Mesendoderm (in vitro differentiated cells): ENCODE measurements around the gene SOAT2.

Source experiments
- DNase-seq: peaks from one replicate; pipeline ENCODE4 v3.0.0; 2013
- H2AK5ac ChIP-seq: 2 replicates; pipeline ENCODE4 v1.6.1; 2013; ENCODE audit warnings: low read length, inconsistent platforms
- H2BK120ac ChIP-seq: 2 replicates; pipeline ENCODE4 v1.6.1; 2013; ENCODE audit warnings: low read depth, mild to moderate bottlenecking, low read length, moderate library complexity, mixed read lengths
- H2BK15ac ChIP-seq: replicated peaks from 2 replicates; pipeline ENCODE4 v1.6.1; 2013; ENCODE audit warnings: low read depth, mild to moderate bottlenecking, moderate library complexity
- H2BK5ac ChIP-seq: 2 replicates; pipeline ENCODE4 v1.6.1; 2013; ENCODE audit warnings: low read length, inconsistent platforms
- H3K18ac ChIP-seq: 2 replicates; pipeline ENCODE4 v1.6.1; 2013; ENCODE audit warnings: mild to moderate bottlenecking, low read length, mixed read lengths
- H3K23ac ChIP-seq: one replicate; pipeline ENCODE4 v1.6.1; 2013; ENCODE audit warnings: low read length
- H3K27ac ChIP-seq: 2 replicates; pipeline ENCODE4 v1.5.1; 2013; ENCODE audit warnings: low read depth, mild to moderate bottlenecking, inconsistent platforms, low read length, moderate library complexity
- H3K27me3 ChIP-seq: 2 replicates; pipeline ENCODE4 v1.6.1; 2013; ENCODE audit warnings: low read length, control low read depth, mild to moderate bottlenecking, inconsistent platforms; ENCODE audit not compliant: insufficient read depth, poor library complexity
- H3K36me3 ChIP-seq: 2 replicates; pipeline ENCODE4 v1.6.1; 2013; ENCODE audit warnings: low read length, inconsistent platforms; ENCODE audit not compliant: control insufficient read depth, insufficient read depth
- H3K4ac ChIP-seq: one replicate; pipeline ENCODE4 v1.6.1; 2013; ENCODE audit warnings: low read depth, mild to moderate bottlenecking, low read length, moderate library complexity
- H3K4me1 ChIP-seq: 2 replicates; pipeline ENCODE4 v1.6.1; 2013; ENCODE audit warnings: low read depth, low read length, inconsistent platforms; ENCODE audit not compliant: control insufficient read depth
- H3K4me2 ChIP-seq: 2 replicates; pipeline ENCODE4 v1.6.1; 2013; ENCODE audit warnings: low read length
- H3K4me3 ChIP-seq: 2 replicates; pipeline ENCODE4 v1.5.1; 2013; ENCODE audit warnings: mild to moderate bottlenecking, low read length
- H3K56ac ChIP-seq: one replicate; pipeline ENCODE4 v1.6.1; 2013; ENCODE audit warnings: low read length
- H3K79me1 ChIP-seq: 2 replicates; pipeline ENCODE4 v1.6.1; 2013; ENCODE audit warnings: low read length, inconsistent platforms
- H3K79me2 ChIP-seq: 2 replicates; pipeline ENCODE4 v1.6.1; 2013; ENCODE audit warnings: mild to moderate bottlenecking, low read length; ENCODE audit not compliant: control insufficient read depth, insufficient read depth
- H3K9ac ChIP-seq: 2 replicates; pipeline ENCODE4 v1.6.1; 2013; ENCODE audit warnings: low read length, inconsistent platforms
- H4K5ac ChIP-seq: one replicate; pipeline ENCODE4 v1.6.1; 2013; ENCODE audit warnings: low read length
- H4K8ac ChIP-seq: one replicate; pipeline ENCODE4 v1.6.1; 2013; ENCODE audit warnings: low read depth, mild to moderate bottlenecking, control low read depth, low read length, moderate library complexity
- WGBS: extraction: QIAGEN DNeasy Blood & Tissue Kit; methylation state at CpG from one replicate; pipeline ENCODE4 v1.1.7; 2013; ENCODE audit warnings: low lambda C conversion rate, missing lambda C conversion rate; ENCODE audit not compliant: insufficient coverage; ENCODE audit errors: extremely low coverage; 5-methylcytosine and 5-hydroxymethylcytosine counted together

SOAT2 gene

DNA sequence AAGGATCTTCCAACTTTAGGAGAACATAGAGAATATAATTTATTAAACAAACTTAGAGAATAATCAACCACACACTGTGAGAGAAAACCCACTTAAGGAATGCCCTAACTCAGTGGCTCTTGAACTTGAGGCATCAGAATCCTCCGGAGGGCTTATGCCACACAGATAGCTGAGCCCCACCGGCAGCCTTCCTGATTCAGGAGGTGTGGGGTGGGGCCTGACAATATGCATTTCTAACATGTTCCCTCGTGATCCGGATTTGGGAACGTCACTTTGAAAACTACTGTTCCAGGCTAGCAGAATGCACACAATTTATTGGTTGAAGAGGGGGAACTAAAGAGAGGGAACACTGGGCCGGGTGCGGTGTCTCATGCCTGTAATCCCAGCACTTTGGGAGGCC is 2.0 kb upstream of the SOAT2 start:
- H3K4me2 ChIP-seq, result no peak overlapping the region
- H3K4me3 ChIP-seq, result no peak overlapping the region
- H3K18ac ChIP-seq, result no peak overlapping the region
- no peak overlapping the region for H3K27ac ChIP-seq
- H3K23ac ChIP-seq, result no peak overlapping the region
- no peak overlapping the region for H3K9ac ChIP-seq
- no peak overlapping the region for H2BK5ac ChIP-seq
- no peaks in the 10 kb centered on the region for H3K27me3 ChIP-seq
- no peaks in the 10 kb centered on the region for H3K36me3 ChIP-seq
- H3K79me1 ChIP-seq, result no peaks in the 10 kb centered on the region
- H2BK120ac ChIP-seq, result no peak overlapping the region
- no peak overlapping the region for H4K5ac ChIP-seq
- H2BK15ac ChIP-seq, result no peak overlapping the region
- H3K4me1 ChIP-seq, result peaks cover 10% of the 10 kb centered on the region
- H3K79me2 ChIP-seq, result no peaks in the 10 kb centered on the region
- no peak overlapping the region for H4K8ac ChIP-seq
- no peak for DNase-seq
- H2AK5ac ChIP-seq, result no peak overlapping the region
- no peak overlapping the region for H3K56ac ChIP-seq
- H3K4ac ChIP-seq, result no peak overlapping the region
- no CpG with 5 or more reads among the region's 7 CpGs for WGBS

GRCh38 chr12:53101931-53102781 is 1.1 kb upstream of the SOAT2 start:
- H2BK120ac ChIP-seq, result no peak overlapping the region
- no CpG with 5 or more reads among the region's 12 CpGs for WGBS
- H3K4me1 ChIP-seq, result peaks cover 10% of the 10 kb centered on the region
- no peak overlapping the region for H4K8ac ChIP-seq
- no peak overlapping the region for H3K4ac ChIP-seq
- DNase-seq, result no peak
- H3K4me3 ChIP-seq, result no peak overlapping the region
- no peak overlapping the region for H3K23ac ChIP-seq
- H3K36me3 ChIP-seq, result no peaks in the 10 kb centered on the region
- H3K79me1 ChIP-seq, result no peaks in the 10 kb centered on the region
- no peak overlapping the region for H3K4me2 ChIP-seq
- no peak overlapping the region for H4K5ac ChIP-seq
- H3K27ac ChIP-seq, result no peak overlapping the region
- no peak overlapping the region for H3K56ac ChIP-seq
- H3K9ac ChIP-seq, result no peak overlapping the region
- H3K27me3 ChIP-seq, result no peaks in the 10 kb centered on the region
- H2BK5ac ChIP-seq, result no peak overlapping the region
- H2AK5ac ChIP-seq, result no peak overlapping the region
- no peaks in the 10 kb centered on the region for H3K79me2 ChIP-seq
- H2BK15ac ChIP-seq, result no peak overlapping the region
- no peak overlapping the region for H3K18ac ChIP-seq

DNA sequence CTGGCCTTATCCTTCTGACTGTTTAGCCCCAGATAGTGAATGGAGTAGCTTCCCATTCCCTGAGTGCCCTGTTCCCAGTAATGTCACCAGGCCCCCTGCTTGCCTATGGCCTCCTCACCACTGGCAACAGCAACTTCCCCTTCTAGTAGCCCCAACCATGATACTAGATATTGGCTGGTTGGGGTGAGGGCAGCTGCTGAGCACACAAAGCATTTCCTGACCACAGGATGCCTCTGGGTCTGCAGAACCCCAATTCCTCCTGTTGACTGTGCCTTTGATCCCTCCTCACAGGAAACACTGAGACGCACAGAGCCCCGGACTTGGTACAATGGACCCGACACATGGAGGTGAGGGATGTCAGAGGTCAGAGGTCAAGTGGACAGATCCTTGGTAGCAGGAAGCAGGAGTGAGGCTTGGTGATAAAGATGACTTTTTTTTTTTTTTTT is 597 bp downstream of the SOAT2 start:
- no peak for DNase-seq
- H3K4me2 ChIP-seq, result no peak overlapping the region
- no CpG with 5 or more reads among the region's 3 CpGs for WGBS

GRCh38 chr12:53105256-53105655 is 2.0 kb downstream of the SOAT2 start:
- no CpG with 5 or more reads among the region's 8 CpGs for WGBS
- Histone ChIP-seq H3K56ac (no peak overlapping the region), H3K79me1 (no peaks in the 10 kb centered on the region), H3K9ac (no peak overlapping the region), H3K23ac (no peak overlapping the region), H3K36me3 (no peaks in the 10 kb centered on the region), H3K4ac (no peak overlapping the region), H2BK15ac (no peak overlapping the region), H2AK5ac (no peak overlapping the region), H3K79me2 (no peaks in the 10 kb centered on the region), H4K5ac (no peak overlapping the region), H2BK5ac (no peak overlapping the region), H3K27ac (no peak overlapping the region), H3K4me3 (no peak overlapping the region), H3K4me2 (no peak overlapping the region), H3K27me3 (no peaks in the 10 kb centered on the region), H2BK120ac (no peak overlapping the region), H3K4me1 (no peaks in the 10 kb centered on the region), H3K18ac (no peak overlapping the region), H4K8ac (no peak overlapping the region)
- DNase-seq, result no peak

More for the DNA sequence above, 597 bp downstream of the SOAT2 start:
- Histone ChIP-seq H3K23ac (no peak overlapping the region), H3K4me3 (no peak overlapping the region), H3K79me1 (no peaks in the 10 kb centered on the region), H3K36me3 (no peaks in the 10 kb centered on the region), H4K8ac (no peak overlapping the region), H4K5ac (no peak overlapping the region), H2BK15ac (no peak overlapping the region), H3K79me2 (no peaks in the 10 kb centered on the region), H2AK5ac (no peak overlapping the region), H3K4me1 (peaks cover 5% of the 10 kb centered on the region), H2BK120ac (no peak overlapping the region), H3K18ac (no peak overlapping the region), H2BK5ac (no peak overlapping the region), H3K27me3 (no peaks in the 10 kb centered on the region), H3K9ac (no peak overlapping the region), H3K27ac (no peak overlapping the region), H3K56ac (no peak overlapping the region), H3K4ac (no peak overlapping the region)

DNA sequence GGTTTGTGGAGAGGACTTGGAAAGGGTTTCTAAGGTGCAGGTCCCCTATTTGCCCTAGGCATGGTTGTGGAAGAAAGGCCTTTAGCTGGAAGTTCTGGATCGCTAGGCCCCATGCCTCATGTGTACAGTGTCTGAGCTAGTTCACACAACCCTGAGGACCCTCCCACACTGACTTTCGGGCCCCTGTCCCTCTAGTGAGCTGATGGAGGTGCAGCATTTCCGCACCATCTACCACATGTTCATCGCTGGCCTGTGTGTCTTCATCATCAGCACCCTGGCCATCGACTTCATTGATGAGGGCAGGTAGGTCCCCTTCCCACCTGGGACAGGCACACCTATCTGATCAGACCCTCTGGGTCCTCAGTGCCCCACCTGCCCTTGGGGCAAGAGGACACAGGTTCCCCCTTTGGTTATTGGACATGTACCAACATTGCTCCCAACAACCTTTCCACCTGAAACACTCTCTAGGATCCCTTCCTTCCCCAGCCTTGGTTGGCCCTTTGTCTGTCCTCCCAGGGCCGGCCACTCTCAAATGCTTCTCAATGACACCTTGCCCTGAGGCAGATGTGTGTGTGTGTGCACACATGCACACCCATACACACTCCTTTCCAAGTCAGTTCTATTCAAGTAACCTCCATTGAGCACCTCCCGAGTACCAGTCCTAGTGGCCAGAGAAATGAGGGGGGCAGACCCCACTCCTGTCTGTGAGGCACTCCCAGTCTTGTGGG is 2.6 kb downstream of the SOAT2 start:
- no peak overlapping the region for H3K4me3 ChIP-seq
- no CpG with 5 or more reads among the region's 7 CpGs for WGBS

More for the DNA sequence above, 2.6 kb downstream of the SOAT2 start:
- H2BK15ac ChIP-seq, result no peak overlapping the region
- no peak overlapping the region for H3K4me2 ChIP-seq
- DNase-seq, result no peak
- H3K4ac ChIP-seq, result no peak overlapping the region
- H3K79me2 ChIP-seq, result no peaks in the 10 kb centered on the region
- H4K8ac ChIP-seq, result no peak overlapping the region
- H2BK5ac ChIP-seq, result no peak overlapping the region
- H2AK5ac ChIP-seq, result no peak overlapping the region
- H3K27ac ChIP-seq, result no peak overlapping the region
- no peak overlapping the region for H3K9ac ChIP-seq
- H3K79me1 ChIP-seq, result no peaks in the 10 kb centered on the region
- H4K5ac ChIP-seq, result no peak overlapping the region
- no peaks in the 10 kb centered on the region for H3K36me3 ChIP-seq
- H3K4me1 ChIP-seq, result no peaks in the 10 kb centered on the region
- H3K18ac ChIP-seq, result no peak overlapping the region
- no peak overlapping the region for H2BK120ac ChIP-seq
- H3K27me3 ChIP-seq, result no peaks in the 10 kb centered on the region
- no peak overlapping the region for H3K56ac ChIP-seq
- H3K23ac ChIP-seq, result no peak overlapping the region
